ENCODE measurements around the gene ARHGAP4. TPM values are rescaled to one million over a fixed set of nuclear protein-coding genes. Genes with fewer than 3 reads are reported as not detected.

ARHGAP4 gene
- total RNA-seq, 1 donor from 2014 or later: 16.4 TPM

- TF ChIP-seq CTCF (IDR thresholded peaks at IDR 0.05; ENCODE audit: unreplicated experiment): no peak
- H3K4me1 Mint-ChIP-seq (ENCODE audit: low read depth): peaks cover 7% of the 10 kb centered on the region
- H3K4me3 Mint-ChIP-seq (ENCODE audit: low read depth): no peak overlapping the region
- H3K27ac Mint-ChIP-seq: peak overlapping the region; percentile 49
- H3K36me3 Mint-ChIP-seq (ENCODE audit: insufficient read depth): peaks cover 4% of the 10 kb centered on the region
- H3K27me3 Mint-ChIP-seq: no peaks in the 10 kb centered on the region
- DNase-seq (ENCODE audit: low spot score, unreplicated experiment): no peak
- H3K9me3 Mint-ChIP-seq (ENCODE audit: low read depth): peaks cover 6% of the 10 kb centered on the region
These were observed 2.8 kb upstream of the ARHGAP4 start for GRCh38 chrX:153928846-153929245.

GRCh38 chrX:153927922-153928760, 2.1 kb upstream of the ARHGAP4 start:
- peak; percentile 83 for DNase-seq (ENCODE audit: low spot score, unreplicated experiment)
- Mint-ChIP-seq H3K4me3 (ENCODE audit: low read depth) (peak overlapping the region; percentile 78), H3K27ac (peak overlapping the region; percentile 93), H3K4me1 (ENCODE audit: low read depth) (peaks cover 6% of the 10 kb centered on the region), H3K36me3 (ENCODE audit: insufficient read depth) (peaks cover 4% of the 10 kb centered on the region), H3K9me3 (ENCODE audit: low read depth) (peaks cover 6% of the 10 kb centered on the region), H3K27me3 (no peaks in the 10 kb centered on the region)
- TF ChIP-seq CTCF (IDR thresholded peaks at IDR 0.05; ENCODE audit: unreplicated experiment): no peak

- peaks cover 6% of the 10 kb centered on the region for H3K4me1 Mint-ChIP-seq (ENCODE audit: low read depth)
- H3K9me3 Mint-ChIP-seq (ENCODE audit: low read depth): peaks cover 6% of the 10 kb centered on the region
- H3K27me3 Mint-ChIP-seq: no peaks in the 10 kb centered on the region
- H3K27ac Mint-ChIP-seq: peak overlapping the region; percentile 93
- H3K36me3 Mint-ChIP-seq (ENCODE audit: insufficient read depth): peaks cover 4% of the 10 kb centered on the region
- TF ChIP-seq CTCF (IDR thresholded peaks at IDR 0.05; ENCODE audit: unreplicated experiment): no peak
- DNase-seq (ENCODE audit: low spot score, unreplicated experiment): no peak
- peak overlapping the region; percentile 78 for H3K4me3 Mint-ChIP-seq (ENCODE audit: low read depth)
These were observed 1.5 kb upstream of the ARHGAP4 start for GRCh38 chrX:153927672-153927921.

GRCh38 chrX:153926858-153927671, 1.0 kb upstream of the ARHGAP4 start:
- no peak for DNase-seq (ENCODE audit: low spot score, unreplicated experiment)
- H3K9me3 Mint-ChIP-seq (ENCODE audit: low read depth): peaks cover 6% of the 10 kb centered on the region
- peak overlapping the region; percentile 78 for H3K4me3 Mint-ChIP-seq (ENCODE audit: low read depth)
- H3K4me1 Mint-ChIP-seq (ENCODE audit: low read depth): peaks cover 6% of the 10 kb centered on the region
- H3K27me3 Mint-ChIP-seq: no peaks in the 10 kb centered on the region
- TF ChIP-seq CTCF (IDR thresholded peaks at IDR 0.05; ENCODE audit: unreplicated experiment): no peak
- peak overlapping the region; percentile 93 for H3K27ac Mint-ChIP-seq
- peaks cover 4% of the 10 kb centered on the region for H3K36me3 Mint-ChIP-seq (ENCODE audit: insufficient read depth)

- H3K27ac Mint-ChIP-seq: no peak overlapping the region
- no peak for DNase-seq (ENCODE audit: low spot score, unreplicated experiment)
- no peaks in the 10 kb centered on the region for H3K27me3 Mint-ChIP-seq
- H3K4me3 Mint-ChIP-seq (ENCODE audit: low read depth): peak overlapping the region; percentile 78
- H3K36me3 Mint-ChIP-seq (ENCODE audit: insufficient read depth): peaks cover 3% of the 10 kb centered on the region
- H3K9me3 Mint-ChIP-seq (ENCODE audit: low read depth): peaks cover 5% of the 10 kb centered on the region
- TF ChIP-seq CTCF (IDR thresholded peaks at IDR 0.05; ENCODE audit: unreplicated experiment): no peak
- H3K4me1 Mint-ChIP-seq (ENCODE audit: low read depth): peaks cover 6% of the 10 kb centered on the region
These were observed 441 bp upstream of the ARHGAP4 start for GRCh38 chrX:153926552-153926857.

Measured in progenitor cell of endocrine pancreas (in vitro differentiated cells).